PC-3 (cell line): ENCODE measurements around the gene NRCAM.

ENCODE experiments used
- EZH2 ChIP-seq: fragments of 300-600 bp; sonication (generic); IDR thresholded peaks from one replicate; pipeline ENCODE4 v1.6.1; 2017; ENCODE audit warnings: antibody characterized with exemption, mild to moderate bottlenecking, low read length; ENCODE audit not compliant: unreplicated experiment
- TF ChIP-seq, protein P1 (sequence below): fragments of 300-600 bp; sonication (generic); conservative IDR thresholded peaks from 2 replicates; pipeline ENCODE4 v1.5.1; 2017; ENCODE audit warnings: antibody characterized with exemption, low read depth, mild to moderate bottlenecking, low read length

DNA sequence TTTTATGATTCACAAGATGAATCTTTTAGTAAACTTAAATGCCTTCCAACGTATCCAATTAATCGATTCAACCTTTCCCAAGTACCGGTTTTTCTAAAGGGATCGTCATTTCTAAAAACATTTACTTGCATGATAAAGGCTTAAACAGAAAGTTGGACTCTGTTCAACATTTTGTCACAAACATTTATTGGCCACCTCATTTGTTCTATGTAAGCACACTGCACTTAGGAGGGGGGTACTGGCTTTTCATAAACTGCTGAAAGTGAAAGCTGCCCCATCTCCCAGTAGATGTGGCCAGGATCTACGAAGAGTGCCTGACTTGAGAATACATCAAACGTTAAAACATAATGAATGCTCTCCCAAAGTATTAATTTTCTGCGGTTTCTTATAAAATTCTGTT, 288.8 kb downstream of the NRCAM start:
- TF ChIP-seq, protein P1, sequence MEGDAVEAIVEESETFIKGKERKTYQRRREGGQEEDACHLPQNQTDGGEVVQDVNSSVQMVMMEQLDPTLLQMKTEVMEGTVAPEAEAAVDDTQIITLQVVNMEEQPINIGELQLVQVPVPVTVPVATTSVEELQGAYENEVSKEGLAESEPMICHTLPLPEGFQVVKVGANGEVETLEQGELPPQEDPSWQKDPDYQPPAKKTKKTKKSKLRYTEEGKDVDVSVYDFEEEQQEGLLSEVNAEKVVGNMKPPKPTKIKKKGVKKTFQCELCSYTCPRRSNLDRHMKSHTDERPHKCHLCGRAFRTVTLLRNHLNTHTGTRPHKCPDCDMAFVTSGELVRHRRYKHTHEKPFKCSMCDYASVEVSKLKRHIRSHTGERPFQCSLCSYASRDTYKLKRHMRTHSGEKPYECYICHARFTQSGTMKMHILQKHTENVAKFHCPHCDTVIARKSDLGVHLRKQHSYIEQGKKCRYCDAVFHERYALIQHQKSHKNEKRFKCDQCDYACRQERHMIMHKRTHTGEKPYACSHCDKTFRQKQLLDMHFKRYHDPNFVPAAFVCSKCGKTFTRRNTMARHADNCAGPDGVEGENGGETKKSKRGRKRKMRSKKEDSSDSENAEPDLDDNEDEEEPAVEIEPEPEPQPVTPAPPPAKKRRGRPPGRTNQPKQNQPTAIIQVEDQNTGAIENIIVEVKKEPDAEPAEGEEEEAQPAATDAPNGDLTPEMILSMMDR = no peak
- TF ChIP-seq EZH2 = no peak
